Activated CD4-positive, alpha-beta T cell treated with anti-CD3 and anti-CD28 coated beads for 48 hours (primary cell): ENCODE measurements around the gene CBR1.
A peak's percentile ranks its signal among the peaks of the same experiment; 100 is the strongest.
"Not testable (repeated sequence)": the region's sequence is repeated elsewhere in the genome, so short reads cannot be mapped to it uniquely, and the experiment has no call there.

Experiments
- DNase-seq: peaks from one replicate; pipeline ENCODE4 v3.0.0-alpha.2; 2020

Gene CBR1

GRCh38 chr21:36082237-36082664, 12.4 kb downstream of the CBR1 start:
- DNase-seq, result no peak

DNA sequence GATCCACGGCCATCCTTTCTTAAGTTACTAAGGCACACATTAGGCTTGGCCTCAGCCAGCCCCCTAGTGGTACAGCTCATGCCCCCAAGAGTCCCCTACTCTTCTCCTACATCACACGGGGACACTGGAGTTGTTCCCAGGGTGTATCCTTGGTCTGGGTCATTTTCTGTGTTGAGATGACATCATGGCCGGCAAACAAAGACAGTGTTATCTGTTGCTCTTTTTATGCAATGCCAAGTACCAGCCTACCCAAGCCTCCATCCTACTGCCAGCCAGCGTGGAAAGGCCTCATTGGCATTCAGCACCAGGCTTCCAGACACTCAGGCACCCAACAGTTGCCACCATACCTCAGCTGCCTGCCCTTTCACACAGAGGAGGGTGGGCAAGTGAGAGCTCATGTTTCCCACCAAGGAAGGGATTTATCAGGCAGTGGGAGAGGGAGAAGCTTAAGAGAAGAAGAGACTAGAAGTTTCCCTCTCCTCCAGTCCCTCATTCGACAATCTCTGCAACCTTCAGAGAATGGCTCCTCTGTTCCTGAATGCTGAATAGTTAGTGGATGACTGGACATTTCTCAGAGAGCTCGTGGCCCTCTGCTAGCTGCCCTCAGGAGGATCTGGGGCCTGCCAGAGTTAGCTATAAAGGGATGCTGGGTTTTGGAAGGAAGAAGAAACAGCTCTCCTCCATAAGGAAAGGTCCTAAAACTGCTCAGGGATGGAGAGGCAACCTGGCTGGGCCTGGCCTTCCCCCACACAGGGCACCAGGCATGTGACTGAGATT, 17.7 kb downstream of the CBR1 start:
- no peak for DNase-seq

DNA sequence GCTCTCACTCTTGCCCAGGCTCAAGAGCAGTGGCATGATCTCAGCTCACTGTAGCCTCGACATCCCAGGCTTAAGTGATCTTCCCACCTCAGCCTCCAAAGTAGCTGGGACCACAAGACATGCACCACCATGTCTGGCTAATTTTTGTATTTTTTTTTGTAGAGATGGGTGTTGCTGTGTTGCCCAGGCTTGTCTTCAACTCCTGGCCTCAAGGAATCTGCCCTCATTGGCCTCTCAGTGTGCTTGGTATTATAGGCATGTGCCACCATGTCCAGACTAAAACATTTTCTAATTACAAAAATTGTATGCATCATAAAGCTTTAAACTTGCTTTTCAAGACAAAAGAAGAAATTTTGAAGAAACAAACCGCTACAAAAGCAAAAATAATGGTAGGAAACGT, 20.1 kb downstream of the CBR1 start:
- DNase-seq, result no peak

GRCh38 chr21:36092681-36093080, 22.9 kb downstream of the CBR1 start:
- no peak for DNase-seq

DNA sequence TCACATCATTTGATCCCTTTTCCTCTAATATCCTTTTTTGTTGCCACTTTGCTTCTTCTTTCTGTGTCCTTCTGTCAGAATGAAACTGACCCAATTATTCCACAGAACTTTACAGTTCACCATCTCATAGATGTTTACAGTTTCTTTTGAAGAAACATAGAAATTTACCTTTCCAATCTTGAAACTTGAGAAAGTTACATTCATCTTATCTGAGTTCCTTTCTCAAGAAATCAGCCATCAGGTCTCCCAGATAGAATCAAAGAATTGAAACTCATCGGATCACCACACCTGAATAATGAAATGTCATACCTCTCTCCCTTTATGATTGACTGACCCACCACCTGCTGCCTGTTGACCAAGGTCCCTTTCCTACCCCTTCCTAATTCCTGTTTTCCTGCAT, 23.7 kb downstream of the CBR1 start:
- DNase-seq, result no peak

- DNase-seq, result no peak
Measured at GRCh38 chr21:36096398-36097290, 26.8 kb downstream of the CBR1 start.

GRCh38 chr21:36097427-36098181, 27.8 kb downstream of the CBR1 start:
- no peak for DNase-seq

DNA sequence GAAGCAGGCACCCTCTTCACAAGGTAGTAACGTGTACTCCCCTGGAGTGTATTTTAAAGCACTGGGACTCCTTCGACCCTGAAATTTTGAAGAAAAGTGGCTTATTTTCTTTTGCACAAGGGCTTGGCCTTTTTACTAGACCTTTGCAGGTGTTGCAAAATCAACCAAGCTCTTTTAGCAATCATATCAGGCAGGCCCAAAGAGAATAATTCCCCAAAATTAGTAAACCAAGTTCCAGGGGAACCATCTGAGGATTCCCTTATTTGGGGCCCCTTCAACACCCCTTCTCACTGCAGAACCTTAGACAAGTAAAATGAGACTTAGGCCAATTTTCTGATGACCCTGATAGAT, 28.3 kb downstream of the CBR1 start:
- no peak for DNase-seq

DNA sequence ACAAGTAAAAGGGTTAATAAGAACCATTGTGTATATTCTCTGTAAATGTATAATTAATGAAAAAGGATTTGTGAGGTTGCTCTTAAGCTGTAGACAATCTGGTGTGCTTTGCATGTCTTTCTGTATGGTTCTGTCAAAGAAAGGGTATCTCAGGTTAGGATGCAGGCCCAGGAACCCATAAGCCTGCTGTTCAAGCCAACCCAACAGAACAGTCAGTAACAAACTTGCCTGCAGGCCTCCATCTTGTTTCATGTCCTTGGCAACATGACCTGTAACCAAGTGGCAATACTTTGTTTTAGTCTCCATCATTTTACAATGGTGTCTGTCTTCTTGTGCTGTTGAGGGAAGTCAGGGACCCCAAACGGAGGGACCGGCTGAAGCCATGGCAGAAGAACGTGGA, 29.2 kb downstream of the CBR1 start:
- DNase-seq, result no peak

DNA sequence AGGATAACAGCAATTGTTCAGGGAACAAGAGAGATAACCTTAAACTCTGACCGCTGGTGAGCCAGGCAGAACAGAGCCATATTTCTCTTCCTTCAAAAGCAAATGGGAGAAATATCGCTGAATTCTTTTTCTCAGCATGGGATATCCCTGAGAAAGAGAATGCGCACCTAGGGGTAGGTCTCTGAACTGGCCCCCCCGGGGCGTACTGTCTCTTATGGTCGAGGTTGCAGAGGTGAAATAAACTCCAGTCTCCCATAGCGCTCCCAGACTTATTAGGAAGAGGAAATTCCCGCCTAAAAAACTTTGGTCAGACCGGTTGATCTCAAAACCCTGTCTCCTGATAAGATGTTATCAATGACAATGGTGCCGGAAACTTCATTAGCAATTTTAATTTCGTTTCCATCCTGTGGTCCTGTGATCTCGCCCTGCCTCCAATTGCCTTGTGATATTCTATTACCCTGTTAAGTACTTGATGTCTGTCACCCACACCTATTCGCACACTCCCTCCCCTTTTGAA, 29.9 kb downstream of the CBR1 start:
- not testable (repeated sequence) for DNase-seq

DNA sequence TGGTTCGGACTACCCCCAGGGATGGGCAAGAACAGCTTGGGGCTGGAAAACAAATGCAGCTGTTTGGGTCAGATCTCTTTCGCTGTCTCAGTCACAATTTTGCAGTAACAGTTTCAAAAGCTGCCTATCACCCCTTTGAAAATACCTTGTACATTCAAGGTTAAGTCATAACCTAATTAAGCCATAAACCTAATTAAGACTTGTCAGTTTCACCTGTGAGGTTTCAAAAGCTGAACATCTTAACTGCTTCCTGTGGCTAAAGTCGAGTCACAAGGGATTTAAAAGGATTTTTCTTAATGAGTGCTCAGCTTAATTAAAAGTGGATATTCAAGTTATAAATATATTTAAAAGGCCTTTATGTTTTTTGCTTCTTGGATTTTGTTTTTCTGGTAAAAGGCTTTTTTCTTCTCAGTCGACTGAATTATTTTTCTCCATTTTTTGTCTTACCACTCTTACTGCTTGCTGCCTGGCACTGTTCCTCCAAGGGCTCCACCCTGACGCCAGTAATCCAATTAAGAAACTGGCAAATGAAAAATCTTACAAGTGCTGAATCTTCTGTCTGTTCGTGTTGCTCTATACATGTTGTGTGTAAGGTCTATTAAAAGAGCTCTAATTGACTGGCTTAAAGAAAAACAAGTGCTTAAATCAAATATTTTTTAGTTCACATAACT, 31.3 kb downstream of the CBR1 start:
- DNase-seq, result no peak

DNA sequence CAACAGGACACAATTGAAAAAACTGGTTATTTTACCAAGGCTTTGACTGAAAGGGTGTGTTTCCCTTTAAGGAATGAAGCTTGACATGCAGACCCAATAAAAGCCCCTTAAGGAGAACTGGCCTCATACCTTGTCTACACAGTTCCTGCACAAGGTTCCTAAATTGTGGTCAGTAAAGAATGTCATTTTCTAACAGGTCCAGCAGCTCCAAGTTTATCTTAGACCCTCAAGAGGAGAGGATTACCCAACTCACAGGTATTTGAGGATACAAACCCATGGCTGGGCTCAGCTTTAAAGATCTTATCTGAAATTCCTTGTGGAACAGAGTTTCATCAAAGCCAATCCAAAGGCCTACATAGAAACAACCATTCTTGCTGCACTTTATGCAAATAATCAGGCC, 33.6 kb downstream of the CBR1 start:
- DNase-seq, result no peak

GRCh38 chr21:36104317-36105300, 34.8 kb downstream of the CBR1 start:
- peak; percentile 70 for DNase-seq

DNA sequence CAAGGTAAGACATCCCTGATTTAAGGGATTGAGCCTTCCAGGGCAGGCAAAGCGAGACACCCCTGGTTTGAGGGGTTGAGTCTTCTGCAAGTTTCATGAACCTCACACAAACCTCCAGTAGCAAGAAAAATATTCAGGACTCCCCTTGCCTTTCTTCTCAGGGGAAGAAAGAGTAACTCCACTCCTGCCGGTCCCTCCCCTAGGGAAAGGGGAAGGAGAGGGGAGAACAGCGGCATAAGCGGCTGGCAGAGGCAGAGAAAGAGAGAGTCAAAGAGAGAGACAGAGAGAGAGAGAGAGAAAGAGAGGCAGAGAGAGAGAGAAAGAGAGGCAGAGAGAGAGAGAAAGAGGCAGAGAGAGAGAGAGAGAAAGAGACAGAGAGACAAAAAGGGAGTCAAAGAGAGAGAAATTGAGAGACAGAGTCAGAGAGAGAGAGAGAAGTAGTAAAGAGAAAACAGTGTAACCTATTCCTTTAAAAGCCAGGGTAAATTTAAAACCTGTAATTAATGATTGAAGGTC, 35.6 kb downstream of the CBR1 start:
- DNase-seq, result no peak

DNA sequence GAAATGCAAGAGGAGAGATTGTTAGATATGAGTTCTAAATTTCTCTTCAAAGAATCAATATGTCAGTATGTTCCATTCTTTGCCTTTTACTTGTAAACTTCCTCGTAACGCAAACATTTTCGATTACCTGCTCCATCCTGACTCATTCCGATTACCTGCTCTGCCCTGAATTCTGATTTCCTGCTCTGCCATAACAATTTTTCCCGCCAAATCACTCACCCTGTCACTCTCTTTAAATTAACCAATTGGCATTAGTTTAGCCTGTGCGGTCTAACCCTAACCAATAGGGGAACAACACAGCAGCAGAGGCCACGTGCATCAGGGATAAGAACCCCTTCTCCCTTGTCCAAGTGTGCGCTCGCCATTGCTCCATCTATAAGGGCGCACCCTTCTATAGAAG, 40.0 kb downstream of the CBR1 start:
- DNase-seq, result no peak

DNA sequence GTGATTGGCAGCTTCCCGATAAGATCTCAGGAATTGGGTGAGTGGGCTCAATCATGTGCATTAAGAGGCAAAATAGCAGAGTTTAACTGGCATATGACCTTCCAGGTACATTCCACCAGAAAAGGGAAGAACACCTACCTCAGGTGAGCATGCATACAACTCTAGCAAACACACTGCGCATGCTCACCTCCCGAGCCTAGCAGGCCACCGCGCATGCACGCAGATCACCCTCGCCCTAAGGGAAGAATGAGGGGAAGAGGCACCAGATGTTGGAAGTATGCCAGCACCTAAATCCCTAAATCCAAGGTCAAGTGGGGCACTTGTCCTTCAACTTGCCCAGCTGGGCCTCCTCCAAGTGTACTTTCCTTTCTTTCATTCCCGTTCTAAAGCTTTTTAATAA, 41.4 kb downstream of the CBR1 start:
- no peak for DNase-seq

GRCh38 chr21:36113647-36114428, 44.0 kb downstream of the CBR1 start:
- peak; percentile 65 for DNase-seq

DNA sequence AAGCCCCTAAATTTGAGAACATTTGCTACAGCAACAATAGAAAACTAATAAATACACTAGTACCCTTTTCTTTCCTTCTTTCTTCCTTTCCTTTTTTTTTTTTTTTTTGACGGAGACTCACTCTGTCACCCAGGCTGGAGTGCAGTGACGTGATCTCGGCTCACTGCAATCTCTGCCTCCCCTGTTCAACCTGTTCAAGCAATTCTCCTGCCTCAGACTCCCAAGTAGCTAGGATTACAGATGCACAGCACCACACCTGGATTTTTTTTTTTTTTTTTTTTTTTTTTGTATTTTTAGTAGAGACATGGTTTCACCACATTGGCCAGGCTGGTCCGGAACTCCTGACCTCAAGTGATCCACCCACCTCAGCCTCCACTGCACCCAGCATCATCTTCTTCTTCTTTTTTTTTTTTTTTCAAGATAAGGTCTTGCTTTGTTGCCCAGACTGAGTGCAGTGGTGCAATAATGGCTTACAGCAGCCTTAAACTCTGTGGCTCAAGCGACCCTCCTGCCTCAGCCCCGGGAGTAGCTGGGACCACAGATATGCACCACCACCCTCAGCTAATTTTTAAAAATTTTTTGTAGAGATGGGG, 45.4 kb downstream of the CBR1 start:
- DNase-seq, result no peak

- DNase-seq, result no peak
Measured at GRCh38 chr21:36117286-36117741, 47.5 kb downstream of the CBR1 start.
